Measurements from ENCODE around the gene PLVAP.

PLVAP gene

DNA sequence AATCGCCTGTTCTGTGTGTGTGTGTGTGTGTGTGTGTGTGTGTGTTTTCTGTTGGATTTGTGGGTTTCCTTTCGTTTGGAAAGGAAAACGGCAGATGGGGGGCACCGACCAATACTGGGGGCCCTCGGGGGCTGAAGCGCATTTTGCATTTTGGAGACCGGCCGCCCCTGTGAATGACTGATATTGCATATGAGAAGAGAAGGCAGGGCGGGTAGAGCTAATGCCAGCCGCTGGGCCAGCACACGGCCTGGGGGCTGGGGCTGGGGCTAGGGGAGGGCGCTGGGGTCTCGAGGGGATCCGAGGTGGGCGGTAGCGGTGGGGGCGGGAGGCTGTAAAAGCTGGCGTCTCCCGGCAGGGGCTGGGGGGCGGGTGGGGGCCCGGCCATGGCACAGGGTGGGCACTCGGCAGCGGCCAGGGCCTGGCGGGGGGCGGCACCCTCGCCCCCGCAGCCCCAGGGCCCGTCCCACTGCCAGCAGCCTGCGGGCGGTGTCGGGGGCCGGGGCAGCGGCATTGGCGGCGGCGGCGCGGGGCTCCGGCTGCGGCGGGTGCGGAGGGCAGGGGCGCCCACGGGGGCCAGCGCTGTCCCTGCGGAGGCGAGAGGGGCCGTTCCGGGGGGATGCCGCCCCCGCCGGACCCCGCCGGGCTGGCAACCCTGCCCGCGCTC lies 53.7 kb downstream of the PLVAP start:
- no peak for DNase-seq (ENCODE audit: extremely low read depth, insufficient read length)
- no peak overlapping the region for H3K4me3 ChIP-seq (replicated peaks; ENCODE audit: low read depth, low read length)
- TF ChIP-seq, protein P1, sequence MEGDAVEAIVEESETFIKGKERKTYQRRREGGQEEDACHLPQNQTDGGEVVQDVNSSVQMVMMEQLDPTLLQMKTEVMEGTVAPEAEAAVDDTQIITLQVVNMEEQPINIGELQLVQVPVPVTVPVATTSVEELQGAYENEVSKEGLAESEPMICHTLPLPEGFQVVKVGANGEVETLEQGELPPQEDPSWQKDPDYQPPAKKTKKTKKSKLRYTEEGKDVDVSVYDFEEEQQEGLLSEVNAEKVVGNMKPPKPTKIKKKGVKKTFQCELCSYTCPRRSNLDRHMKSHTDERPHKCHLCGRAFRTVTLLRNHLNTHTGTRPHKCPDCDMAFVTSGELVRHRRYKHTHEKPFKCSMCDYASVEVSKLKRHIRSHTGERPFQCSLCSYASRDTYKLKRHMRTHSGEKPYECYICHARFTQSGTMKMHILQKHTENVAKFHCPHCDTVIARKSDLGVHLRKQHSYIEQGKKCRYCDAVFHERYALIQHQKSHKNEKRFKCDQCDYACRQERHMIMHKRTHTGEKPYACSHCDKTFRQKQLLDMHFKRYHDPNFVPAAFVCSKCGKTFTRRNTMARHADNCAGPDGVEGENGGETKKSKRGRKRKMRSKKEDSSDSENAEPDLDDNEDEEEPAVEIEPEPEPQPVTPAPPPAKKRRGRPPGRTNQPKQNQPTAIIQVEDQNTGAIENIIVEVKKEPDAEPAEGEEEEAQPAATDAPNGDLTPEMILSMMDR (IDR thresholded peaks at IDR 0.05; ENCODE audit: insufficient read depth, low read length, poor library complexity, severe bottlenecking): no peak
- peaks cover 19% of the 10 kb centered on the region for H3K36me3 ChIP-seq (ENCODE audit: control insufficient read depth, insufficient read depth, low read length)
- H3K27me3 ChIP-seq (replicated peaks; ENCODE audit: control insufficient read depth, insufficient read depth, low read length): no peaks in the 10 kb centered on the region

DNA sequence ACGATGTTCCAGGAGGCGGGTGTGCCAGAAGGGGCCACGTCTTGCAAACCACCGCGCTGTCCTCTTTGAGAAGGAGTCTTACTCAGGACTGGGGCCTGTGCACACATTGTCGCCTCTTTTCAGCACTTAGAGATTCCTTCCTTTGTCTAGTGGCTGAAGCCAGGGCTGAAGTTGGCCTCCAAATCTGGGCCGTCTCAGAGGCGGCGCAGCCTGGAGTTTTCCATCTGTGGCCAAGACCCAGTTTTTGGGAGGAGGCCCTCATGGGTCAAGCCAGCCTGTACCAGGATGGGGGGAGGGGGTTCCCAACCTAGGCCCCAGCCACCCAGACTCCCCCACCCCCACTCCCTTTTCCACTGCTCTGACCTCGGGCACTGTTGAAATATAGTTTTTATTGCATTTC lies 54.3 kb downstream of the PLVAP start:
- no peaks in the 10 kb centered on the region for H3K27me3 ChIP-seq (replicated peaks; ENCODE audit: control insufficient read depth, insufficient read depth, low read length)
- TF ChIP-seq, protein P1 (IDR thresholded peaks at IDR 0.05; ENCODE audit: insufficient read depth, low read length, poor library complexity, severe bottlenecking): no peak
- no peak overlapping the region for H3K4me3 ChIP-seq (replicated peaks; ENCODE audit: low read depth, low read length)
- no peak for DNase-seq (ENCODE audit: extremely low read depth, insufficient read length)
- peaks cover 19% of the 10 kb centered on the region for H3K36me3 ChIP-seq (ENCODE audit: control insufficient read depth, insufficient read depth, low read length)

DNA sequence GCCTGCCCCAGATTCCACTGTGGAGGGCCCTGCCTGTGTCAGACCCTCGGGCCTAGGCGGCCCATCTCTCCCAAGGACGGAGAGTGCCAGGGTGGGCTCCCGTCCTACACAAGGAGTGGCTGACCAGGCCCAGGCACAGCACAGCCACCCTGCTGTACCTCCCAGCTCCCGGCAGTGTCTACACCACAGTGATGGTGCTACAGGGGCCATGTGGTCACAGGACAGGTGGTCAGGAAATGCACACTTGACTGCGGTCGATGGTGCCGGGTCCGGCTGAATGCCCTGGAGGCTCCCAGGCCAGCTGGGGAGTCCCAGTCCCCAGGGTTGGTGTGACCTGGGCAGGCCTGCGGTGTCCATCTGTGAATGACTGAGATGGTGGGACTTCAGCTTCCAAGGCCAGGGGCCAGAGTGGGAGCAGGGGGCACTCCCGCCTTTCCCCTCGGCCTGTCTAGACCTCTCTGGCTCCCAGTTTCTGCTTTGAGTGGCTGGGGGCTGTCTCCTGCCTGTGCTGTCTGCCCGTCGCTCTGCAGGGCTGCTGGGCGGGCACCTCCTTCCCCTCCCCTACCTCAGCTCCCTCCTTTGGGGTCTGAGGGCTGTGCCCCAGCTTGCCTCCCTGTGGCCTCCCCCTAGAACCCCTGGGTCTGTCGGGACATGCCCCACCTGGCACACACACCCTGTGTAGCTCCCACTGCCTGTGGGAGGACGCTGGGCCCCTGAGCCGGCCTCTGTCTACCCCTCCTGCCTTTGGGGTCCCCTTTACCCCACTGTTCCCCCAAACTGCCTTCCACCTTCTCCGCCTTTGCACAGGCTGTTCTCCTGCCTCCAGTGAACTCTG lies 55.3 kb downstream of the PLVAP start:
- no peak overlapping the region for H3K4me3 ChIP-seq (replicated peaks; ENCODE audit: low read depth, low read length)
- TF ChIP-seq, protein P1 (IDR thresholded peaks at IDR 0.05; ENCODE audit: insufficient read depth, low read length, poor library complexity, severe bottlenecking): no peak
- no peak for DNase-seq (ENCODE audit: extremely low read depth, insufficient read length)
- H3K27me3 ChIP-seq (replicated peaks; ENCODE audit: control insufficient read depth, insufficient read depth, low read length): no peaks in the 10 kb centered on the region
- peaks cover 19% of the 10 kb centered on the region for H3K36me3 ChIP-seq (ENCODE audit: control insufficient read depth, insufficient read depth, low read length)

DNA sequence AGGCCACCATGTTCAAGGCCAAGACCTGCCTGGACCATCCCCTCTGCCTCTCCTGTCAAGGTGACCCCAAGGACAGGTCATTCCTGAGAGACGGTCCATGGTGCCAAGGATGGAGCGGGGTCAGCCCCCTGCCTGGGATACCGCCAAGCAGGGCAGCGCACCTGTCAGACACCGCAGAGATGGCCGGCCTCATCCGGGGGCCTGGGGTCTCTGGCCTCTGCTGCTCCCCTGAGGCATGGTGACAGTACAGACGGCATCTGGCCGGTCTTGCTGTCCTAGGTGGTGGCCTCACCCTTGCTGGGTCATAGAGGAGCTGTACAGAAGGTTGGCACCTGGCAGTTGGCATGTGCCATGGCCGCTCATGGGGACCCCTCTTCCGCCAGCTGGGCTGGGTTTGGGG lies 56.7 kb downstream of the PLVAP start:
- no peak overlapping the region for H3K4me3 ChIP-seq (replicated peaks; ENCODE audit: low read depth, low read length)
- TF ChIP-seq, protein P1 (IDR thresholded peaks at IDR 0.05; ENCODE audit: insufficient read depth, low read length, poor library complexity, severe bottlenecking): no peak
- H3K36me3 ChIP-seq (ENCODE audit: control insufficient read depth, insufficient read depth, low read length): peaks cover 24% of the 10 kb centered on the region
- DNase-seq (ENCODE audit: extremely low read depth, insufficient read length): no peak
- H3K27me3 ChIP-seq (replicated peaks; ENCODE audit: control insufficient read depth, insufficient read depth, low read length): no peaks in the 10 kb centered on the region

DNA sequence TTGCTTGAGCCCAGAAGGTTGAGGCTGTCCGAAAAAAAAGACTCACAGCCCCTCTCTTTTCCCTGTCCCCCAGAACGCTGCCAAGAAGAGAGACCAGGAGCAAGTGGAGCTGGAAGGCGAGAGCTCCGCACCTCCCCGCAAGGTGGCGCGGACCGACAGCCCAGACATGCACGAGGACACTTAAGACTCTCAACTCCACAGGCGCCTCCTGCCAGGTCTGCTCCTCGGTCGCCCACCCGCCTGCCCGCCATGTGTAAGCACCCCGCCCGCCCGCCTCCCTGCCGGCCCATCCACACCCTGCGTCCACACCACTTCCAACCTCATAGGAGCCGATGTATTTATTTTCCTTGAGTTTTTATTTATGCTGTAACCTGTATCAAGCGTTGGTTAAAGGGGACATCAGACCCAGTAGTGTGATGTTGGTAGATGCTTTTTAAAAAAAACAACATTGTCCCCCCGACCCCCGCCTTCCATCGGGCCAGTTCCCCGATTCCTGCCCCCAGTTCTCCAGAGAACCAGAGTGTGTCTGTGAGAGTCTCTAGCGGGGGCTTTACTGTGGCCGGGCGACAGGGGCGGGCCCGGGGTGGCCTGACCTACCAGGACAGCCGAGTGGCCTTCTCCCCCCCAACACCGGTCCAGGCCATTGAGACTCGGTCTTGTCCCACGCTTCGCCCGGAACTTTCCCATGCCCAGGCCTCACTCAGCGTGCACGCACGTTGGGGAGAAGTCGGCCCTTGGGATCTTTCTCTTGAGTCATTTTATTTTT lies 57.5 kb downstream of the PLVAP start:
- Histone ChIP-seq H3K36me3 (ENCODE audit: control insufficient read depth, insufficient read depth, low read length) (peaks cover 26% of the 10 kb centered on the region), H3K27me3 (replicated peaks; ENCODE audit: control insufficient read depth, insufficient read depth, low read length) (no peaks in the 10 kb centered on the region), H3K4me3 (replicated peaks; ENCODE audit: low read depth, low read length) (no peak overlapping the region)
- TF ChIP-seq, protein P1 (IDR thresholded peaks at IDR 0.05; ENCODE audit: insufficient read depth, low read length, poor library complexity, severe bottlenecking): no peak
- DNase-seq (ENCODE audit: extremely low read depth, insufficient read length): no peak

Measured in GM06990 (cell line).